OCI-M1 (cell line): Measurements from ENCODE around the gene AFTPH.

Experiments used
- DNase-seq: peaks from one replicate; lab custom pipeline; 2025; lab: John Stamatoyannopoulos, UW

AFTPH gene

DNA sequence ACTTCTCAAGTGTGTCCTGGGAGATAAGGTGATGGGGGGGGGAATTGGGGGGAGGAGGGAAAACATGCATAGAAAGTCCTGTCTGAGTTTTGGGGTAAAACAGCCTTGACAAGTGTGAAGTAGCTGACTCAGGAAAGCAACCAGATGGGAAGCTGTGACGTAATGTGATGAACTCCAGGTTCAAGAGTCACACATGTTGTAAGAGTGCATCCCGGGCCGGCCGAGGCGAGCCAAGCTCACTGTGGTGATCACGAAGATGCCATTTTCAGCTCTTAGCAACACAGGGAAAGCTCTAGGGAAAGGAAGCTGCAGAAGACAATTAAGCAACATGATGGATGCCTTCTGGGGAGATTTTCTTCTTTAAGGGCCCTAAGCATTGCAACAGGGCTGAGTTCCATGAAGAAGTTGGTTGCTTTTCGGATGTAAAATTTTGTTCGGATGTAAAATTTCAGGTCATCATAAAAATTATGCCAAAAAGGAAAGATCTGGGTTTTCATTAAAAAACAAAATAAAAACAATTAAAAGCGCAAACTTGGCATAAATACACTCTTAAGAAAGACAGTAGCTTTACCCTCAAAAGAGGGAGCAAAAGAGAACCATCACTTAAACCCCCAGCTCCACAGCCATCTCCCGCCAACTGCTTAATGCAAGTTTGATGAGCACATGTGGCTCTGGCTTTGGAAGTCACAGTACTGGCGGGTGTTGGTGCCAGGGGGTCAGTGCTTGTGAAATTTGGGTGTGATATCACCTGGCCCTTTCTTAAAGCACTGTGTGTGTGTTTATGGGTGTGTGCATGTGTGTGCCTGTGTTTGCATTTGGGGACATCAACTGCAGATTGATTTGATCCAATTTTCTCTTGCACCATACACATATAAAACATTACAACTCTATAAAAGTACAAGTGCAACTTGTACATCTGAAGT lies 110.5 kb downstream of the AFTPH start:
- no peak for DNase-seq

DNA sequence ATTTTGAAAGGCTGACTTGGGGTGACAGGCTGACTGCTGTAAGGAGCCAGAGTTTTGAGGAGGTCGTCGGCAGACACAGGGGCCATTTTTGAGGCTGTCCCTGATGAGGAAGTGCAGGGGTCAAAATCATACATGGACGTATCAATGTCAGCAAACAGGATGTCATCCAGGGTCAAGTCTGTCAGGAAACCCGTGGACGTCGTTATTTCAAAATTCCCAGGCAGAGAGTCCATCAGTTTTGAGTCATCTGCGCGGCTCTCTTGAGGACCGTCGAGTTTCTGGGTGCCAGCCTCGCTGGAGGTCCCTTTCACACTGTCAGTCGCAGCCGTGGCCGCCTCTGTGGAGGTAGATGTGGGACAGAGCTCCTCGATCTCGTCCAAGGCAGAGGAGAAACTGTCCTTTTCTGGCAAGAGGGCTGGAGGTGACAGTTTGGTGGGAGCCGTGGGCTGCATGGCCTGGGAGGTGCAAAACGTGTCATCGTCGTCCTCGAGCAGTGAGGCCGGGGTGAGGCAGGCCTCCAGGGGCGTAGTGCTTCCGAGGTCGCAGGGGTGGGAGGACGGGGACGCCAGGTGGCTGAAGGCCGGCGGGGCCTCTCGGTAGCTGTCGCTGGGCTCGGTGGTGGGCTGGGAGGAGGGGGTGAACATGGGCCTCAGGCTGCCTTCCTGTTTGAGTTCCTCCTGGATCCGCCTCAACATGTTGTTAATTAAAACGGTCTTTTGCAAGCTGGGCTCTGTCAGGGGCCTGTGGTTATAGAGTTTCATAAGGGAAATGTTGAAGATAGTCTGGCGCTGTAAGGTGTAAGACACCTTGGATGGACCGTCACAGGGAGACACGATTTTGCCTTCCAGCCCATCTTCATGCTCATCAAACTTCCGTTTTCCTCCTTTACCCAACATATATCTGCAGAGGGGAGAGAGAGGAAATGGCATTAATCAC lies 112.1 kb downstream of the AFTPH start:
- DNase-seq = no peak

- no peak for DNase-seq
Observed at GRCh38 chr2:64637000-64637635, 113.0 kb downstream of the AFTPH start.

DNA sequence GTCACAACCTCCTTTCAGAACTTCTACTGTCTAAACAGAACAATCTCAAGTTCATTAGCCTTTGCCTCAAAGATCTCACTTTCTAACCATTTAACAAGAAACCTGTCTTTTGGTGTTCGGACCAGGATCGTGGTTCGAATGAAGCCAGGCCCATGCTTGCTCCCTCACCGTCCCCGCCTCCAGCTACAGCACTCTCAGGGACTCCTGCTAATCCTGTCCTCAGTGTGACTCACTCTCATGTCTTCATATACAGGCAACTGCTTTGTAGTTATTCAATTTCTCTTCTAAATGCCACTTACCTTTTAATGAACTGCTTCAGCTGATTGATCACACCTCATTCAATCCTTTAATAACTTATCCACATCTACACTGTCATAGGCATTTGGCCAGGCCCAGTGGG lies 113.8 kb downstream of the AFTPH start:
- DNase-seq = no peak

DNA sequence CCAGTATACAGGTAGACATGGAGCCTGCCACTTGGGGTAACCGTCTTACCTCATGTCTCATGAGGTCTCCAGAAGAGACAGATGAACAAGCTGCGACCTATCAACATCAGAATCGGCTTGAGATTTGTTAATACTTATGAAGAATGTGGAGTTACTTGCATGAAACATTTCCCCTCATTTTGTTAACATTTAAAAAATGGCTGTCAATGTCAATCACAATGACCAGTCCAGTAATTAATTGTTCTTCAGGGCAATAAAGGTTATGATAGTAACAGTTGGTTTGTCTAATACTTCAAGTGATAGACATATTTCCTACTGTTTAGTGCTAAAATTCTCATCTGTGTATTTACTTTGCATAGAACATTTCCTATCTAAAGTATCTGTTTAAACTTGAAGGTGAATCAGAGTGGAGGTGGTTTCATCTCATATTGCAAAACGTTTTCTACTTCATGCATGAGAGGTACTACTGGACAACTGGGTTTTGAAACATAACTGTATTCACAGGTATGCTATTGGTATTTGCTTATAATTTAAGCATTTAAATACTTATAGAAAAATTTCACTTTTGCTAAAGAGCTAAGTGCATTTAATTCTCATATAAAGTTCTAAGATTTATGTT lies 114.5 kb downstream of the AFTPH start:
- no peak for DNase-seq

DNA sequence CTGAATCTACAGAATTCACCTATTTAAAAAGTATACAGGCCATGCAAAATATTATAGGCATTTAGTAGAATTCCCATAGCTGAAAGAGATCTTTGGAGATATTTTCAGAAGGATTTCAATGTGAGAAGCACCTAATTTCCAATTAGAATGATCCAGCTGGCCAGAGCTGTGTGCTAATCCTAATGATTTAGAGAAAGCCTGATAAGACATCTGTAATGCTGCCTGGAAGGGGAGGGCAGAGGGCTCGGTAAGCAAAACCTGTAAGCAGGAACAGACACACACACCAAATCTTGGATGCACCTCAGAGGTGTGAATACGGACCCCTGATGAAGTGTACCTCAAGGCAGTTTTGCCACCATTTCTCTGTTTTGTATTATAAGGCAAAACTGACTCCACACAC lies 115.6 kb downstream of the AFTPH start:
- no peak for DNase-seq

DNA sequence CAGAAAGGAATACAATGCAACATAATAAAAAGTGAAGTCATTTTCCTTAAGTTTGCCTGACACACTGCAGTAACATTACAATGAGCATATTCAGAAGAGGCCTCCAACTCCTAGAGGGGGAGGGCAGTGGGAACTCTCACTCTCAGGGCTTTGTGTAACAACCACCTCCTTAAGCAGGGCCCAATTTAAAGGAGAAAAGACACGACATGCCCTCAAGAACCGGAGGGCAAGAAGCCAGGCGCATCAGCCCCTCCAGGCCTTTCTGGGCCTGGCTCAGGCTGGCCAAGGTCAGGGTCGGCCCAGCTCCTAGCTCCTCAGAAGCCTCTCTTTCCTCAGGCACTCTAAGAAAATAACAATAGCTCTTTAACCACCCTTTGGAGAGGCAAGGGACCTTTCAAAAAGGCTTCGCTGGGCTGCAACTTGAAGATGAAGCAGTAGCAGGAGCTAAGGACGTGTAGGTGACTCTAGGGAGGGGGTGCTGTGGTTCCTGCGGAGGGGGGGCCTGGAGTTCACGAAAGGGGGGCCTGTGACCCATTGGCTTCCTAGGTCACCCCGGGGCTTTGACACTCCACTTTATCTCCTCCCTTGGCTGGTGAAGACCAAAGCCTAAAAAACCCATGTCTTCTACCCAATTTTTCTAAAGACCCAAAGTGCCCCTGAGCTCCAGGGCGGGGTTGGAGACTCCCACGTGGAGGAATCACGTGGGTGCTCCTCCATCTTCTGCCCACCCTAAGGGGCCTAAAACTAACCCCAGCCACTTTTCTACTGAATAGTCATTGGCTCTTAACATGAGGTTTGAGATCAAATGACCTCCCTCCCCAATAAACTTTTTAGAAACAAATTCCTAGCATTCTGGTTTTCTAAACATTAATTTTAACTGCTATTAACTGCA lies 116.3 kb downstream of the AFTPH start:
- no peak for DNase-seq

DNA sequence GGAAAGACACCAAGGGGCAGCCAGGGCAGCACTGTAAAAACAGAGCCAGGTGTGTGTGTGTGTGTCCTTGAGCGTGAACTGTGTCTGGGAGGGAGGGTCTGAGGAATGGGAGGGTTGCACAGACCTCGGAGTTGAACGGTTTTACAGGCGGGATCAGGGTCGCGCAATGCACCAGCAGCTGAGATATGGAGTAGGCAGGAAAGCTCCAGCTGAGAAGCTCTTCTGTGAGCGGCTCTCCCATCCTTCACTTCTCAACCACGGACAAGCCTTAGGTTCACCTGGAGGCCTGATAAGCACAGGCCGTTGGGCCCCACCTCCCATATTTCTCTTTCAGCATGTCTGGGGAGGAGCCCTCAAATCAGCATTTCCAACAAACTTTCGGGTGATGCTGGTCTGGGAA lies 117.5 kb downstream of the AFTPH start:
- no peak for DNase-seq
